GM21576 (cell line): ENCODE data around the gene AMBP.

Source experiments
- ATAC-seq: cut with Tn5 transposase; IDR thresholded peaks from one replicate; pipeline ENCODE4 v1.9.1; 2021; ENCODE audit warnings: mild to moderate bottlenecking, moderate library complexity; ENCODE audit not compliant: unreplicated experiment

Gene AMBP

GRCh38 chr9:114076237-114077161, 1.6 kb downstream of the AMBP start:
- ATAC-seq: no peak

DNA sequence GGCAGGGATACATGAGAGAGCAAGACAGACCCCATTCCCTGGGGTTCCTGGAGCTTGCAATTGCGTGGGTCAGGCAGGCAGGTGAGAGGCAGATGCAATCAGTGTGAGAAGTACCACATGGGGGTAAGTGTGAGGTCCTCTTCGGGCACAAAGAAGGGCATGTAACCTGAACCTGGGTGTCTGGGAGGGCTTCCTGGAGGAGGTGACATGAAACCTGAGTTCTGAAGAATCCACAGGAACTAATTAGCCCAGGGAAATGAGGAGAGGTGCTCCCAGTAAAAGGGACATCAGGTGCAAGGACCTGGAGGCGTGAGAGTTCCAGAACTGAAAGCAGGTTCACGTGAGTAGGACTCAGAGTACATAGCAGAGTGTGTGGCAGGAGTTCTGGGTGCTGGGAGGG, 2.5 kb downstream of the AMBP start:
- no peak for ATAC-seq

DNA sequence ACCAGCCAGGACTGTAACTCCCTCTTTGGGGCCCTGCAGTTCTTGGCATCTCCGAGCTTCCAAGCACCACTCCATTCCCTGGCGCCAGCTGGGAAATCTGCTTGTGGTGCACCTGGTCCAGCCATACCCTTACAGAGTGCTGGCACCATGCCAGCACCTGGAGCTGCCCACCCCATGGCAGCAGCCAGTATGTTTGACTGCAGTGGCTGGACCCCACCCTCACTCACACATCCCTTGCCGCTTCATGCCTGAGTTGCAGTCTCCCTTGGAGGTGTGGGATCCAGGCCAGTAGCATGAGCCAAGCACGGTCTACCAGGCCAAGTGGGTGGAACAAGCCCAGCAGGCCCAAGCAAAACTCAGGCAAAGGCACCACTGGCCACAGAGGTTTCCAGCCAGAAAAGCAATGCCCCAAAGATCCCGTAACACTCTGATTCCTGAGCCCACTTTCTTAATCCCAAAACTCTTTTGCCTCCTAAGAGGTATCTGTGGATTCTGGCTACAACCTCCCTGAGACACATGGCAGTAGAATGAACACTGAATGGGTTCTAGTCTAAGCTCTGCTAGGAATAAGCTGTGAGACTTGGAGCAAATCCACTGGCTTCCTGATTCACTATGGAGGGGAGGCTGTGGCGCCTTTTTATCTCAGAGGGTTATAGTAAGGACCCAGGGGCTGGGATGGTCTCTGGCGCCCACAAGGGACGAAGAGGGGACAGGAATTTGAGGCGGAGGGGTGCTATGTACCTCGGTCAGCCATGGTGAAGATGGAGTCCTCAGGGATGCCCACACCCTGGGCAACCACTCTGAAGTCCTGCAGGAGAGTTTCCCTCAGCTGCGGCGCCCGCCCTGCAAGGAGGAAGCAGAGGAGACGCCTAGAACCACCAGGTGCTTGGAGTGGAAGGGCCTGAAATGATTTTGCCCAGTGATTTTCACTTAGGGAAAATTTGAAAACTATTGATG, 5.6 kb downstream of the AMBP start:
- no peak for ATAC-seq

DNA sequence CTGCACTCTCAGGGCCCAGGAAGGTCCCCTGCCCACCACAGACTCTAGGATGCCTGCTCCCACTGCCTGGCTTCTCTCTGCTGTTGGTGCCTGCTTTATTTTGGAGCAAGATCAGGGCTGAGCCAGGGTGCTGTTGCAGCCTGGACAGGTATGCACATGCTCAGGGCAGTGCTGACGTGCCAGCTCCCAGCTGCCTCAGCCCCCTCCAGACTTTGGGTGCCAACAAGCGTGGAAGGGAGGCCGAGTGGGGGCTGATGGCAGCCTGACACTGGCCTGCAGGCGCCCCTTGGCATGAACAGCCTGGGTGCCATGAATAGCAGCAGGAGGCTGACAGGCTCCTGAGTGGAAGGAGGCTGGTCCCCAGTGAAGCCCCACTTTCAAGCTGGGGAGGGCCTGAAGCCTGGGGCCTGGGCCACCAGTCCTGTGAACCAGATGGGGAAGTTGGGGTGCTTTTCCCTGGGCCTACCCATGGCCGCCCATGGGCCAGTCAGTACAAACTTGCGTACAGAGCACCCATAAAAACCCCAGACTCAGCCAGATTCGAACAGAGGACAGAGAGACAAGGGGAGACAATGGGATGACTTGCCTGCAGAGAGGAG, 6.8 kb downstream of the AMBP start:
- no peak for ATAC-seq

- ATAC-seq: no peak
Observed at GRCh38 chr9:114070188-114071103, 7.7 kb downstream of the AMBP start.

- no peak for ATAC-seq
Observed at GRCh38 chr9:114069476-114070187, 8.5 kb downstream of the AMBP start.

- ATAC-seq: no peak
Observed at GRCh38 chr9:114065304-114065703, 12.8 kb downstream of the AMBP start.

- ATAC-seq: no peak
Observed at GRCh38 chr9:114061830-114062474, 16.1 kb downstream of the AMBP start.

DNA sequence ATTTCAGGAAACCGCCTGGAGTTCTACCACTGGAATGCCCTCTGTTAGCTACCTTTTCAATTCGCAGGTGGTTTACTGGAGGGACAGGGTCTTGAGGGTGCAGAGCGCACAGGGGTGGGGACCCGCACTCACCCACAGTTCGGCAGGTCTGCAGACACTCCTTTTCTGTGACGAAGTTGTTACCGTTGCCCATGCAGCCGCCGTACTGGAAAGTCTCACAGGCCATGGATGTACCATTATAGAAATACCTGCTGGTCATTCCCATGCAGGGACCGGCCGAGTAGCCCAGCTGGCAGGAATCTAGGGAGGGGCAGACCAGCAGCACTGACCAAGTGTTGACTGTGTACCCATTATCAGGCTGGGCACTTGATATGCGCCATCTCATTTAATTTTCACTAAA, 16.8 kb downstream of the AMBP start:
- ATAC-seq: no peak

DNA sequence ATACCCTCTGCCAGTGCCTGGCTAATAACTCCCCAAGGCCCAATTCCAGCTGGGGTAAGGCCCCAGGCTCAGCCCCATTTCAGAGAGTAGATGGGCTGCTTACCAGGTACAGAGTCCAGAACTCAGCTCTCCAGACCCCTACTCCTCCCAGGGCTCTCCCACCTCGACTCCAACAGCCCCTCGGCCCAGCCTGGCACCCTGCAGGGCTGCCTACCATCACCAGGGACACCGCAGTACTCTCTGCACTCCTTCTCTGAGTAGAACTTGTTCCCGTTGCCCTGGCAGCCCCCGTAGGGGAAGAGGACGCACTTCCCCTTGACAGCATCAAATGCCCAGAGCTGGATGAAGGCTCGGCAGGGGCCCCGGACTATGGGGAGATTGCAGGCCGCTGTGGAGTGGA, 17.4 kb downstream of the AMBP start:
- ATAC-seq: no peak

- no peak for ATAC-seq
Observed at GRCh38 chr9:114060070-114060469, 18.0 kb downstream of the AMBP start.

DNA sequence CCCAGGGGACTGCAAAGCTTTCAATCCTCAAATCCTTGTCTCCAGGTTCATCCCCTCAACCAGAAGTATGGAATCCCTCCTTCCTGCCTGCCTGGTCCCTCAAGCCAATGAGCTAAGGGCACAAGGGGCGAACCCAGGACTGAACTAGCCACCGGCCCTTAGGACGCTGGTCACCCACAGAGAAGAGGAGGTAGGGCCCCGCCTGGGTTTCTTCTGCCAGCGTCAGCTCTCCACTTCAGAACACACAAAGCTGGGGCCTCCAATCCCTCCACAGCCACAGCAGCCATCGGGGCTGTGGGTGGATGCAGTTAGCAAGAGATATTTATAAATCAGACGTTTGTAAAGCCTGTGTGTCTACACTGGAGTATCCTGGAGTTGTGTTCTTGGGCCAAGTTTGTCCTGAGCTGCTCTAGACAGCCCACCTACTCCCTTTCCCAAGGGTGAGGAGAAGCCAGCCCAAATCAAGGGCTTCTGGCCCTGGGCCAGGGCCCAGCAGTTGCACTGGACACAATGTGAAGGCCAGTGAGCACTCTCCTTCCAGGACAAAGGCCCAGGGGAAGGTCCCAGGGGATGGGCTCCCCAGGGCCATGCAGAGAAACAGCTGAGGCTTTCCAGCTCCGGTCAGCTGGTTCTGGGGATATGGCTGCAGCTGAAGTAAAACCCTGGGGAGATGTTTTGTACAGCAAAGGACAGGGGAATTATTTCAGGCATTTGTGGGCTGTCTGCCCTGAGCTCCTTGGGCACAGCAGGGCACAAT, 18.9 kb downstream of the AMBP start:
- ATAC-seq: no peak

DNA sequence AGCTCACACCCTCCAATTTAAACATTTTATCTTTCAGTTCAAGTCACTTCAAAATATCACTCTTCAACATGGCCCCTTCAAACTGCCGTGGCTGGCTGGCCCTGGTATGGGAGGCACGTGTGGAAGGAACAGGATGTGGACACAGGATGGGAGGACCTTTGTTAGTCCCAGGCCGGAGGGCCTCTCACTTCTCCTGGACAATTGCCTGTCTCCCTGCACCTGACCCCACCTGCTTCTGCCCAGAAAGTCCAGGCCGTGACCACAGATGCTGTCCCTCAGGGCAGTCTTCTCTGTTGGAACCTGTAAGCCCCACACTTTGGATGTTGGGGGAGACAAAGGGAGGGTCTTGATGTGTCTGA, 19.4 kb downstream of the AMBP start:
- no peak for ATAC-seq

GRCh38 chr9:114057161-114057885, 20.8 kb downstream of the AMBP start:
- ATAC-seq: no peak

DNA sequence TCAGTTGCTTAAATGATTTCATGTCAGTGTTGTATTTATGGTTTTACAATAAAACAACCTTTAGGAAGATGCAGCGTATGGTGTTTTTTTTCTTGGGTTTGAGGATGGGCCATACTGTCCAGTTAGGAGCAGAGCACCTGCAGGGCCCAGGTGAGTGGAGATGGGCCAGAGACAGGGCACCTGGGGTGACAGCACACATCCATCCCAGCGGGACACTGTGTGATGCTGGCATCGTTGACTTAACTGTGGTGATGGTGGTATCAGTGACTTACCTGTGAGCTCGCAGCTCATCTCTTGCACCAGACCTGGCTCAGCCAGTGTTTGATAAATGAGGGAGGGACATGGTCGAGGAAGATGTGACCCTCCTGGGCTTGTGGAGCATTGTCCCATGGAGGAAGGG, 21.6 kb downstream of the AMBP start:
- no peak for ATAC-seq

DNA sequence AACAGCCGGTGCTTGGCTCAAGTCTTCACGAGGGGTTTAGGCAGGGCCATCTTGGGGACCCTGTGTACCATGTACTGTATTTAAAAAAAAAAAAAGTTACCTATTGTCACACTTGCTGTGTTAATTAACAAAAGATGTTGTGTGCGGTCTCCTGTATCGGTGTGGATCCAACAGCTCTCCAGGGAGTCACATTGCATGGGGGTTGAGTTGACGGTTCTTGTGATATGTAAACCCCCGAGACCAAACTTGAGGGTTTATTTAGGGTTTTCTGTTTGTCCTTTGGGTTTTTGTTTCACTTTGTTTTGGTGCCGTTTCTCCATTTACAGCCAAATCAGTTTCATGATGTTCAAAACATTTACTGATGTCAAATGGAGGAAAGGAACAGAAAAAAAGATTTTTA, 22.2 kb downstream of the AMBP start:
- no peak for ATAC-seq

GRCh38 chr9:114055061-114055460, 23.0 kb downstream of the AMBP start:
- ATAC-seq: no peak

DNA sequence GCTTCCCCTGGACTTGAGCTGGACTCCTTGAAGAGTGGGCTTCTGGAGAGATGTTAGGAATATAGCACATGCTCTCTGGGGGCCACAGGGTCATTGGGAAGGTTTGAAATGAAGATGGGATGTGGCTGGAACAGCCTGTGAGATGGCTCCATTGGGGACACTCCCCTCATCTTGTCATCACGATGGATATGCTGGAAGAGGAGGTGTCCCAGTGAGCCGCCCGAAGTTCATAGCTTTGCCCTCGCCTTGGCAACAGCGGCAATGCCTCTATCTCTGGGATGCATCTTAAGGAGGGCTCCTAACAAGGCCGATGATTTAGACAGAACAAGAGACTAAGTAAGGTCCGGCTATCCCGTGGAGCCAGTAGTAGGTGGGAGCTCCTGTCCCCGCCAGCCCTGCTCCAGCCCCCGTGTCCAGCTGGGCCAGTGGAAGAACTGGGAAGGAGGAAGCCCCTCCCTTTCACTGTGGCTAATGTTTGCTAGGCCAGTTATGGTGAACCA, 23.9 kb downstream of the AMBP start:
- ATAC-seq: no peak
